GM21717 (cell line): ENCODE measurements around the gene BLVRB.
"Not testable (repeated sequence)": the region's sequence is repeated elsewhere in the genome, so short reads cannot be mapped to it uniquely, and the experiment has no call there.

ENCODE experiments used
- ATAC-seq: cut with Tn5 transposase; IDR thresholded peaks from one replicate; pipeline ENCODE4 v1.9.1; 2021; ENCODE audit warnings: mild to moderate bottlenecking, moderate library complexity; ENCODE audit not compliant: unreplicated experiment

Gene BLVRB

GRCh38 chr19:40452016-40452415, 13.5 kb downstream of the BLVRB start:
- no peak for ATAC-seq

GRCh38 chr19:40450664-40451063, 14.9 kb downstream of the BLVRB start:
- ATAC-seq = no peak

- no peak for ATAC-seq
Observed at GRCh38 chr19:40449506-40449905, 16.0 kb downstream of the BLVRB start.

- ATAC-seq = no peak
Observed at GRCh38 chr19:40446263-40446784, 19.2 kb downstream of the BLVRB start.

GRCh38 chr19:40445780-40446262, 19.7 kb downstream of the BLVRB start:
- ATAC-seq = no peak

GRCh38 chr19:40444825-40445312, 20.7 kb downstream of the BLVRB start:
- ATAC-seq = no peak

- peak; percentile 53 for ATAC-seq
Observed at GRCh38 chr19:40444000-40444824, 21.3 kb downstream of the BLVRB start, which contains the start of gene SERTAD3. Gene SERTAD3, minus strand, starts transcription at chr19:40444335. Its CDS starts 2,255 bp downstream, at chr19:40442080.

- ATAC-seq = peak; percentile 61
Observed at GRCh38 chr19:40443131-40443999, 22.2 kb downstream of the BLVRB start.

GRCh38 chr19:40442328-40443130, 23.0 kb downstream of the BLVRB start:
- ATAC-seq = no peak

GRCh38 chr19:40441719-40442253, 23.8 kb downstream of the BLVRB start:
- ATAC-seq = no peak

GRCh38 chr19:40438284-40438683, 27.3 kb downstream of the BLVRB start:
- no peak for ATAC-seq

GRCh38 chr19:40433391-40434216, 31.9 kb downstream of the BLVRB start:
- ATAC-seq = peak; percentile 39

GRCh38 chr19:40432760-40433159, 32.8 kb downstream of the BLVRB start:
- not testable (repeated sequence) for ATAC-seq

GRCh38 chr19:40431698-40432097, 33.8 kb downstream of the BLVRB start:
- no peak for ATAC-seq

- ATAC-seq = not testable (repeated sequence)
Observed at GRCh38 chr19:40430242-40430641, 35.3 kb downstream of the BLVRB start.

GRCh38 chr19:40428197-40428596, 37.3 kb downstream of the BLVRB start:
- not testable (repeated sequence) for ATAC-seq

- peak; percentile 79 for ATAC-seq
Observed at GRCh38 chr19:40425450-40426287, 39.9 kb downstream of the BLVRB start, which contains the start of gene SERTAD1. Gene SERTAD1, minus strand, starts transcription at chr19:40425992. Its CDS starts 2,446 bp downstream, at chr19:40423546.
